GM23338 (cell line): ENCODE data around the gene MEF2D. TPM values are rescaled to one million over a fixed set of nuclear protein-coding genes. Genes with fewer than 3 reads are reported as not detected.

Source experiments
- ATAC-seq: fragments of 200-7000 bp; cut with Tn5 transposase; 3 replicates; pipeline ENCODE4 v1.9.1; 2020
- DNase-seq: peaks from one replicate; pipeline ENCODE4 v3.0.0-alpha.2; 2015; ENCODE audit warnings: low spot score
- H2AFZ ChIP-seq: fragments of 200-600 bp; sonication (generic); 2 replicates; pipeline ENCODE4 v1.8.0; 2016; ENCODE audit warnings: antibody characterized with exemption, mild to moderate bottlenecking, moderate library complexity
- H3F3A ChIP-seq: fragments of 200-600 bp; sonication (generic); replicated peaks from 2 replicates; pipeline ENCODE4 v1.8.0; 2017; ENCODE audit warnings: antibody characterized with exemption, mixed run types, low read depth
- H3K27ac ChIP-seq: fragments of 200-600 bp; sonication (generic); 2 replicates; pipeline ENCODE4 v1.6.1; 2016; ENCODE audit warnings: low read depth
- H3K27me3 ChIP-seq: fragments of 200-600 bp; sonication (generic); 2 replicates; pipeline ENCODE4 v1.8.0; 2016; ENCODE audit warnings: mild to moderate bottlenecking, mixed run types, moderate library complexity; ENCODE audit not compliant: insufficient read depth
- H3K36me3 ChIP-seq: fragments of 200-600 bp; sonication (generic); 2 replicates; pipeline ENCODE4 v1.8.0; 2016; ENCODE audit warnings: mild to moderate bottlenecking; ENCODE audit not compliant: insufficient read depth
- H3K4me1 ChIP-seq: fragments of 200-600 bp; sonication (generic); 2 replicates; pipeline ENCODE4 v1.8.0; 2016; ENCODE audit warnings: mild to moderate bottlenecking, moderate library complexity; ENCODE audit not compliant: insufficient read depth
- H3K4me2 ChIP-seq: fragments of 200-600 bp; sonication (generic); 2 replicates; pipeline ENCODE4 v1.7.1; 2017; ENCODE audit warnings: mixed run types
- H3K4me3 ChIP-seq: fragments of 200-600 bp; sonication (generic); 2 replicates; pipeline ENCODE4 v1.6.1; 2016; ENCODE audit warnings: mixed run types
- H3K79me2 ChIP-seq: fragments of 200-600 bp; sonication (generic); replicated peaks from 2 replicates; pipeline ENCODE4 v1.8.0; 2017; ENCODE audit warnings: mild to moderate bottlenecking; ENCODE audit not compliant: insufficient read depth
- H3K9me2 ChIP-seq: fragments of 200-600 bp; sonication (generic); 2 replicates; pipeline ENCODE4 v1.8.0; 2017; ENCODE audit not compliant: insufficient read depth
- H4K20me1 ChIP-seq: fragments of 200-600 bp; sonication (generic); replicated peaks from 2 replicates; pipeline ENCODE4 v1.8.0; 2017; ENCODE audit warnings: mild to moderate bottlenecking; ENCODE audit not compliant: insufficient read depth
- H3K27ac Mint-ChIP-seq: 2 replicates; pipeline ENCODE4 v1.8.0; 2020; ENCODE audit warnings: inconsistent platforms, mild to moderate bottlenecking, moderate library complexity, mixed read lengths
- H3K27me3 Mint-ChIP-seq: 3 replicates; pipeline ENCODE4 v1.8.0; 2022; ENCODE audit warnings: low read depth, mild to moderate bottlenecking, moderate library complexity, mixed read lengths, inconsistent platforms; ENCODE audit not compliant: insufficient read depth, poor library complexity
- H3K36me3 Mint-ChIP-seq: 3 replicates; pipeline ENCODE4 v1.8.0; 2021; ENCODE audit warnings: low read depth, mild to moderate bottlenecking, inconsistent platforms, moderate library complexity, mixed read lengths
- H3K4me1 Mint-ChIP-seq: 3 replicates; pipeline ENCODE4 v1.8.0; 2020; ENCODE audit warnings: mild to moderate bottlenecking, inconsistent platforms, mixed read lengths
- H3K4me3 Mint-ChIP-seq: 3 replicates; pipeline ENCODE4 v1.8.0; 2021; ENCODE audit warnings: moderate library complexity, mild to moderate bottlenecking, inconsistent platforms, mixed read lengths
- H3K9me3 Mint-ChIP-seq: 3 replicates; pipeline ENCODE4 v1.8.0; 2020; ENCODE audit warnings: moderate library complexity, mild to moderate bottlenecking, inconsistent platforms, mixed read lengths
- CTCF ChIP-seq, 2 experiments: fragments of 200-600 bp in 1 of 2; sonication (generic) in 1 of 2; conservative IDR thresholded peaks; 2 replicates each; pipeline versions ENCODE4 v1.5.1 to v1.6.1; 2016 to 2017; ENCODE audit warnings: antibody characterized with exemption in 2 of 2, low read depth in 2 of 2, mild to moderate bottlenecking in 2 of 2, moderate library complexity in 1 of 2
- ETS1 ChIP-seq: IDR thresholded peaks from 2 replicates; pipeline ENCODE4 v1.6.1; 2016; ENCODE audit warnings: antibody characterized with exemption
- EZH2 ChIP-seq: fragments of 200-600 bp; sonication (generic); IDR thresholded peaks from one replicate; pipeline ENCODE4 v1.8.0; 2017; ENCODE audit warnings: antibody characterized with exemption, mild to moderate bottlenecking, low read depth; ENCODE audit not compliant: unreplicated experiment
- EZH2phosphoT487 ChIP-seq: fragments of 200-600 bp; sonication (generic); IDR thresholded peaks from one replicate; pipeline ENCODE4 v1.8.1; 2018; ENCODE audit warnings: antibody characterized with exemption; ENCODE audit not compliant: unreplicated experiment
- NANOG ChIP-seq: IDR thresholded peaks from 2 replicates; pipeline ENCODE4 v1.6.1; 2016; ENCODE audit warnings: antibody characterized with exemption, borderline replicate concordance
- REST ChIP-seq: IDR thresholded peaks from one replicate; pipeline ENCODE4 v1.6.1; 2018; ENCODE audit warnings: antibody characterized with exemption; ENCODE audit not compliant: unreplicated experiment
- STAT1 ChIP-seq: IDR thresholded peaks from one replicate; pipeline ENCODE4 v1.6.1; 2016; ENCODE audit warnings: antibody characterized with exemption; ENCODE audit not compliant: unreplicated experiment
- ZNF114 ChIP-seq: fragments of 250-450 bp; sonication (Bioruptor Pico); IDR thresholded peaks from 2 replicates; pipeline ENCODE4 v1.5.0; 2020; ENCODE audit warnings: mild to moderate bottlenecking, moderate library complexity
- ZNF331 ChIP-seq: fragments of 250-450 bp; sonication (Bioruptor Pico); IDR thresholded peaks from 2 replicates; pipeline ENCODE4 v1.5.0; 2020; ENCODE audit warnings: low read depth, mild to moderate bottlenecking, moderate library complexity
- ZNF462 ChIP-seq: fragments of 250-450 bp; sonication (Bioruptor Pico); IDR thresholded peaks from 2 replicates; pipeline ENCODE4 v1.5.0; 2020; ENCODE audit warnings: mild to moderate bottlenecking, moderate library complexity
- polyA plus RNA-seq: library from polyadenylated mRNA; unstranded; fragments of >200 nt; fragmentation: Nextera tagmentation; extraction: Ambion mirVana; gene quantifications from 2 replicates; pipeline ENCODE4 v1.2.1, GENCODE V29; 2016
- total RNA-seq: library from RNA; depleted of rRNA; stranded (reverse); fragments of >200 nt; shearing (Covaris generic); gene quantifications from 2 replicates; pipeline ENCODE4 v1.2.3, GENCODE V29; 2014

The MEF2D gene
- total and polyA plus RNA-seq, 2 experiments from 2014 or later: 10.6 to 15.5 TPM

GRCh38 chr1:156537027-156537426 lies 36.5 kb upstream of the MEF2D start:
- ATAC-seq (no peak), DNase-seq (no peak)
- Mint-ChIP-seq H3K4me3 (no peak overlapping the region), H3K27ac (no peak overlapping the region), H3K4me1 (0 out of 3 replicates have a peak, but pooled peaks cover 7% of the 10 kb centered on the region), H3K36me3 (peaks cover 61% of the 10 kb centered on the region), H3K27me3 (peaks cover 2% of the 10 kb centered on the region), H3K9me3 (no peaks in the 10 kb centered on the region)
- no peak overlapping the region for H3K4me3 ChIP-seq
- H3K9me2 ChIP-seq: no peaks in the 10 kb centered on the region
- H3F3A ChIP-seq: no peaks in the 10 kb centered on the region
- no peaks in the 10 kb centered on the region for H3K79me2 ChIP-seq
- no peaks in the 10 kb centered on the region; the same call in 1 of the 2 replicates for H4K20me1 ChIP-seq
- peaks cover 29% of the 10 kb centered on the region for H3K36me3 ChIP-seq
- no peaks in the 10 kb centered on the region for H3K4me1 ChIP-seq
- no peak for TF ChIP-seq CTCF (conservative IDR thresholded peaks at IDR 0.05; ENCODE audit: low read depth in 2 of 2)
- no peak for TF ChIP-seq ZNF331 (CRISPR knock-in tag)
- no peak for TF ChIP-seq EZH2phosphoT487
- TF ChIP-seq REST: no peak
- TF ChIP-seq ZNF462 (CRISPR knock-in tag): no peak
- TF ChIP-seq ETS1: no peak
- TF ChIP-seq ZNF114 (CRISPR knock-in tag): no peak
- no peak for TF ChIP-seq NANOG
- TF ChIP-seq STAT1: no peak
- no peak for TF ChIP-seq EZH2
- H3K27me3 ChIP-seq: no peaks in the 10 kb centered on the region
- no peak overlapping the region for H3K27ac ChIP-seq
- H3K4me2 ChIP-seq: no peak overlapping the region
- no peak overlapping the region for H2AFZ ChIP-seq
